K562 (cell line): ENCODE results near the gene SEMA3C. TPM values are rescaled to one million over a fixed set of nuclear protein-coding genes. Genes with fewer than 3 reads are reported as not detected.

ENCODE experiments used
- ARNT ChIP-seq, 2 experiments: fragments of 450-650 bp; IDR thresholded peaks; 2 replicates each; pipeline ENCODE4 v1.6.1; 2016; ENCODE audit warnings: mild to moderate bottlenecking in 1 of 2
- MEIS2 ChIP-seq: fragments of 450-650 bp; IDR thresholded peaks from 2 replicates; pipeline ENCODE4 v1.6.1; 2014; ENCODE audit warnings: mild to moderate bottlenecking; ENCODE audit not compliant: partially characterized antibody
- NRF1 ChIP-seq, 2 experiments: fragments of 450-650 bp; IDR thresholded peaks in 1 of 2; conservative IDR thresholded peaks in 1 of 2; 2 replicates each; pipeline ENCODE4 v1.6.1; 2014; ENCODE audit warnings: mild to moderate bottlenecking in 2 of 2
- RUNX1 ChIP-seq: sonication (generic); IDR thresholded peaks from 2 replicates; pipeline ENCODE4 v1.6.1; 2016; ENCODE audit warnings: antibody characterized with exemption, low read depth
- ZNF444 ChIP-seq: fragments of 250-450 bp; sonication (Bioruptor Pico); IDR thresholded peaks from 2 replicates; pipeline ENCODE4 v1.4.0; 2020; ENCODE audit warnings: mild to moderate bottlenecking, moderate library complexity
- polyA plus RNA-seq, 8 experiments: library from polyadenylated mRNA; depleted of rRNA in 4 of 8; stranded (reverse) in 5 of 8; unstranded in 3 of 8; fragments of >200 nt; fragmentation: Nextera tagmentation in 2 of 8; fragmentation: Illumina TruSeq in 1 of 8; extraction: Ambion mirVana in 2 of 8; extraction: Trizol in 1 of 8; gene quantifications; 2 replicates each; pipeline versions ENCODE4 v1.2.1 to v1.2.3, GENCODE V29; 2011 to 2014; ENCODE audit warnings: inconsistent platforms in 1 of 8, missing spikeins in 1 of 8
- total RNA-seq, 7 experiments: library from RNA; depleted of rRNA in 6 of 7; stranded (reverse); fragments of >200 nt in 6 of 7; fragmentation: Illumina TruSeq in 2 of 7; extraction: Trizol in 2 of 7; gene quantifications; 2 replicates each; pipeline versions ENCODE4 v1.2.1 to v1.2.3, GENCODE V29; 2011 to 2021; ENCODE audit warnings: low replicate concordance in 1 of 7
- TF ChIP-seq, protein P1 (sequence below): sonication (generic); formaldehyde crosslinking; IDR thresholded peaks from 2 replicates; pipeline ENCODE4 v1.8.1; 2023; ENCODE audit warnings: missing genetic modification reagents, mild to moderate bottlenecking, borderline replicate concordance
- TF ChIP-seq, protein P2 (sequence below): fragments of 450-650 bp; formaldehyde crosslinking; IDR thresholded peaks from 2 replicates; pipeline ENCODE4 v1.4.0; 2020; ENCODE audit warnings: mild to moderate bottlenecking, moderate library complexity

SEMA3C gene
- total and polyA plus RNA-seq, 9 of the 15 experiments (the other 6 are each of a cell fraction or from before 2014, with no cell fraction given), result 0.04 to 0.36 (median 0.12) TPM; not detected in 3

DNA sequence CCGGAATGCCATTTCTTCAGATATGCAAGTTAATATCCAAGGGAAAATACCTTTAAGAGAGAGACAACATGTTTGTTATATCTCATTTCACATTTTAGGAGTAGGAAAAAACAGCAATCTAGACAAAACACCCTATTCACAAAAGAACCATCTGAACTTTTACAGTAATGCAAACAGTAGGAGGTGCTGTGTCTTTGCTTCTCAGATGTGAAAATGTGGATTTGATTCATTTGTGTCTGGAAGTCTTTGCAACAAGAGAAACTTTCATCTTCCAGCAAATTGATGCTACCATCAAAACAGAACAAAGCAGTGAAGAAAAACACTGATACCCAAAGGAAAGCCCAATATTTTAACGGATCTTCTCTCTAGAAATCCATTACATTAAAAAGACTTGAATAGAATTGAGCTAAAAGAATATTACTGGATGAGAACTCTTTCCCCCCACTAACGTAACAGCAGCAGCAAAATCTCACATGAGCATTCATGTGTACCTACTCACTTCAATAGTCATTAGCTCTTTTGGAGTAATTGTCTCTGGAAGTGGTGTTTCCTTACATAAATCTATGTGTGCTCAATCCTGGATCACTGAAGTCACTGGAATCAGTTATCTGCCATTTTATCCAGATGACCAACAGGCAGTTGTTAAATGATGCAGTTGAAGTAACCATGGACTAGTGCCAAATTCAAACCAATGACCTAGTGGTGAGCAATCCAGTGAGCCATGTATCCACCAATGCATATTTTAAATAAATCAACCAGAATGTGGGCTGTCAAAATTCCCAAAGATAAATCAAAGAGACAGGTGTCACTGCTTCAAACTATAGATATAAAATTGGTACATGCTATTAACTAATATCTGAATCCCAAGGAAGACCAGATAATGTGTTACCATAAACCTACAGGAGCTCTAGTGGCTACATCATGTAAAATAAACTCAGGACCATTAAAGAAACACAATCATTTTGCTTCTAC is 1.8 kb downstream of the SEMA3C start (continued):
- TF ChIP-seq, protein P1, sequence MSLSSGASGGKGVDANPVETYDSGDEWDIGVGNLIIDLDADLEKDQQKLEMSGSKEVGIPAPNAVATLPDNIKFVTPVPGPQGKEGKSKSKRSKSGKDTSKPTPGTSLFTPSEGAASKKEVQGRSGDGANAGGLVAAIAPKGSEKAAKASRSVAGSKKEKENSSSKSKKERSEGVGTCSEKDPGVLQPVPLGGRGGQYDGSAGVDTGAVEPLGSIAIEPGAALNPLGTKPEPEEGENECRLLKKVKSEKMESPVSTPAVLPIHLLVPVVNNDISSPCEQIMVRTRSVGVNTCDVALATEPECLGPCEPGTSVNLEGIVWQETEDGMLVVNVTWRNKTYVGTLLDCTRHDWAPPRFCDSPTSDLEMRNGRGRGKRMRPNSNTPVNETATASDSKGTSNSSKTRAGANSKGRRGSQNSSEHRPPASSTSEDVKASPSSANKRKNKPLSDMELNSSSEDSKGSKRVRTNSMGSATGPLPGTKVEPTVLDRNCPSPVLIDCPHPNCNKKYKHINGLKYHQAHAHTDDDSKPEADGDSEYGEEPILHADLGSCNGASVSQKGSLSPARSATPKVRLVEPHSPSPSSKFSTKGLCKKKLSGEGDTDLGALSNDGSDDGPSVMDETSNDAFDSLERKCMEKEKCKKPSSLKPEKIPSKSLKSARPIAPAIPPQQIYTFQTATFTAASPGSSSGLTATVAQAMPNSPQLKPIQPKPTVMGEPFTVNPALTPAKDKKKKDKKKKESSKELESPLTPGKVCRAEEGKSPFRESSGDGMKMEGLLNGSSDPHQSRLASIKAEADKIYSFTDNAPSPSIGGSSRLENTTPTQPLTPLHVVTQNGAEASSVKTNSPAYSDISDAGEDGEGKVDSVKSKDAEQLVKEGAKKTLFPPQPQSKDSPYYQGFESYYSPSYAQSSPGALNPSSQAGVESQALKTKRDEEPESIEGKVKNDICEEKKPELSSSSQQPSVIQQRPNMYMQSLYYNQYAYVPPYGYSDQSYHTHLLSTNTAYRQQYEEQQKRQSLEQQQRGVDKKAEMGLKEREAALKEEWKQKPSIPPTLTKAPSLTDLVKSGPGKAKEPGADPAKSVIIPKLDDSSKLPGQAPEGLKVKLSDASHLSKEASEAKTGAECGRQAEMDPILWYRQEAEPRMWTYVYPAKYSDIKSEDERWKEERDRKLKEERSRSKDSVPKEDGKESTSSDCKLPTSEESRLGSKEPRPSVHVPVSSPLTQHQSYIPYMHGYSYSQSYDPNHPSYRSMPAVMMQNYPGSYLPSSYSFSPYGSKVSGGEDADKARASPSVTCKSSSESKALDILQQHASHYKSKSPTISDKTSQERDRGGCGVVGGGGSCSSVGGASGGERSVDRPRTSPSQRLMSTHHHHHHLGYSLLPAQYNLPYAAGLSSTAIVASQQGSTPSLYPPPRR (CRISPR knock-in tag), result no peak
- TF ChIP-seq MEIS2 (peak; percentile 4), NRF1 (conservative IDR thresholded peaks at IDR 0.05 in 1 of 2, IDR thresholded peaks at IDR 0.05 in 1 of 2) (no peak), ZNF444 (no peak), ARNT (IDR thresholded peaks at IDR 0.05) (no peak), RUNX1 (no peak)
- TF ChIP-seq, protein P2, sequence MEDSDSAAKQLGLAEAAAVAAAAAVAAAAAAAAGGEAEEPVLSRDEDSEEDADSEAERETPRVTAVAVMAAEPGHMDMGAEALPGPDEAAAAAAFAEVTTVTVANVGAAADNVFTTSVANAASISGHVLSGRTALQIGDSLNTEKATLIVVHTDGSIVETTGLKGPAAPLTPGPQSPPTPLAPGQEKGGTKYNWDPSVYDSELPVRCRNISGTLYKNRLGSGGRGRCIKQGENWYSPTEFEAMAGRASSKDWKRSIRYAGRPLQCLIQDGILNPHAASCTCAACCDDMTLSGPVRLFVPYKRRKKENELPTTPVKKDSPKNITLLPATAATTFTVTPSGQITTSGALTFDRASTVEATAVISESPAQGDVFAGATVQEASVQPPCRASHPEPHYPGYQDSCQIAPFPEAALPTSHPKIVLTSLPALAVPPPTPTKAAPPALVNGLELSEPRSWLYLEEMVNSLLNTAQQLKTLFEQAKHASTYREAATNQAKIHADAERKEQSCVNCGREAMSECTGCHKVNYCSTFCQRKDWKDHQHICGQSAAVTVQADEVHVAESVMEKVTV (CRISPR knock-in tag), result no peak
